Posterior cingulate gyrus (tissue), 11 donors: ENCODE data around the gene LRRC47.
"Not testable (repeated sequence)": the region's sequence is repeated elsewhere in the genome, so short reads cannot be mapped to it uniquely, and the experiment has no call there.

Source experiments
- DNase-seq, 10 donors: peaks; one replicate each; pipeline versions ENCODE4 v3.0.0 to v3.0.0-alpha.2; 2020 to 2021; ENCODE audit warnings: mixed read lengths in 3 of 10
- intact Hi-C: fragments of 100-400 bp; cut with DNase I; formaldehyde crosslinking; loops from one replicate; pipeline ENCODE4 v1.15.1; 2023

LRRC47 gene

GRCh38 chr1:3753656-3754454 lies 42.4 kb downstream of the LRRC47 start:
- peak in 1 of 10 donors; percentile 73 for DNase-seq
- intact Hi-C loops, result no loop called here

GRCh38 chr1:3752400-3752945 lies 43.8 kb downstream of the LRRC47 start, which contains the start of gene CCDC27:
Gene CCDC27 (plus strand): TSS chr1:3752450. CDS start chr1:3752482, 32 bp downstream.
- intact Hi-C loops, result no loop called here
- DNase-seq, result peak in 1 of 10 donors; percentile 45

GRCh38 chr1:3750741-3751140 lies 45.6 kb downstream of the LRRC47 start:
- intact Hi-C loops, result no loop called here

DNA sequence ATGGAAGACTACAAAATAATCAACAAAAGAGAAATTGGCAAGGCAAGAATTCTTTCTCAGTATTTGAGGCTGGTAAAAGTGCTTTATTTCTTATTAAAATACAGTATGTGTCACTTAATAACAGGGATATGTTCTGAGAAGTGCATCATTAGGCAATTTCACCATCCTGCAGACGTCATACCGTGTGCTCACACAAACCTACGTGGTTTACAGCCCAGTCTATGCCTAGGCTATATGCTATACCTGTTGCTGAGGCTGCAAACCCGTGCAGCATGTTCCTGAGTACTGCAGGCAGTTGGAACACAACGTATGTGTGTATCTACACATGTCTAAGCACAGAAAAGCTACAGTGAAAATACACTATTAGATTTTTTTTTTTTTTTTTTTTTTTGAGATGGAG lies 46.8 kb downstream of the LRRC47 start:
- intact Hi-C loops, result no loop called here
- no peak for DNase-seq

More at GRCh38 chr1:3750741-3751140, 45.6 kb downstream of the LRRC47 start:
- DNase-seq, result peak in 1 of 10 donors; percentile 21

DNA sequence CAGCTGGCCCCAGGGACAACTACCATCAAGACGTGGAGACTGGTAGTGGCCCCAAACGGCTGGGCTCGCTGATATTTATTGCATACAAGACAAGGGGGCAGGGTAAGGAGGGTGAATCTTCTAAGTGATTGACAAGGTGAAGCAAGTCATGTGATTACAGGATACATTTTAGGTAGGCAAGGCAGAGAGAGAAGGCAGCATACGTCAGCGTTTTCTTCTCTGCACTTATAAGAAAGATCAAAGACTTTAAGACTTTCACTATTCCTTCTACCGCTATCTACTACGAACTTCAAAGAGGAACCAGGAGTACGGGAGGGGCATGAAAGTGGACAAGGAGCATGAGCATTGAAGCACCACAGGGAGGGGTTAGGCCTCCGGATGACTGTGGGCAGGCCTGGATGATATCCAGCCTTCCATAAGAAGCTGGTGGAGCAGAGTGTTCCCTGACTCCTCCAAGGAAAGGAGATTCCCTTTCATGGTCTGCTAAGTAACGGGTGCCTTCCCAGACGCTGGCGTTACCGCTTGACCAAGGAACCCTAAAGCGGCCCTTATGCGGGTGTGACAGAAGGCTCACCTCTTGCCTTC lies 47.9 kb downstream of the LRRC47 start:
- intact Hi-C loops, result not testable (repeated sequence)
- DNase-seq, result peak in 1 of 10 donors; percentile 49

GRCh38 chr1:3747903-3748302 lies 48.4 kb downstream of the LRRC47 start:
- peak in 2 of 10 donors; percentile 47 to 57 for DNase-seq
- intact Hi-C loops, result no loop called here

DNA sequence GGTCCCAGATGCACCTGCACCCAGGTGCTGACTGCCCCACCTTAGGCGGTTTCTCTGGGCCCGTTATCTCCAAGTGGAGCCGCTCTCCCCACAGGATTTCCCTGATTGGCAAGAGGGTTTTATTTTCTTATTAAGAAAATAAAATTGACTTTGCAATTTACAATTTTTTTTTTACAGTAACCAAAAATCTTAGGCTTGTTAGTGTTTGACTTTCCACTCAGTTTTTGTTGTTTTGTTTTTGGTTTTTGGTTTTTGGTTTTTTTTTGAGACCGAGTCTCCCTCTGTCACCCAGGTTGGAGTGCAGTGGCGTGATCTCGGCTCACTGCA lies 48.8 kb downstream of the LRRC47 start:
- no peak for DNase-seq
- intact Hi-C loops, result no loop called here

GRCh38 chr1:3746830-3747521 lies 49.3 kb downstream of the LRRC47 start:
- DNase-seq, result peak; percentile 87 to 99 (median 92)
- intact Hi-C loops, result no loop called here

DNA sequence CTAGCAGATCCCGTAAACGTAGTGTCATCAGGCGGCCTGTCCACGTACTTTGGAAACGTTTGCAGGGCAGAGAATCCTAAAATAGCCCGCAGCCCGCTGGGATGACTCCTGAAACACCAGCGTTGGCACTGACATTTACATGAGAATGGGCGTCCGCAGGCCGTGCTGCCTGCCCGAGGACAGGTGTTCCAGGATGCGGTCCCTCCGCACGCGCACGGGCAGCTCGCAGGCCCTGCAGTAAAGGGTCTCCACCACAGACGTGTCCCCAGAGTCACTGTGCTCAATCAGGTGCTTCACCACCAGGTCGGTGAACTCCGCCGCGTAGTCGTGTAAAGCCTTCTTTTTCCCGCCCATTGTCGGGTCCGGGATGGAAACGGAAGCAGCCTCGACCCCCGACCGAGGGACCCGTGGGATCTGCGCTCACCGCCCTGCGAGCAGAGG lies 49.9 kb downstream of the LRRC47 start:
- peak in 2 of 10 donors; percentile 61 to 84 for DNase-seq
- intact Hi-C loops, result no loop called here

- peak in 5 of 10 donors; percentile 25 to 90 (median 51) for DNase-seq
Measured at GRCh38 chr1:3745590-3746381, 50.5 kb downstream of the LRRC47 start.

DNA sequence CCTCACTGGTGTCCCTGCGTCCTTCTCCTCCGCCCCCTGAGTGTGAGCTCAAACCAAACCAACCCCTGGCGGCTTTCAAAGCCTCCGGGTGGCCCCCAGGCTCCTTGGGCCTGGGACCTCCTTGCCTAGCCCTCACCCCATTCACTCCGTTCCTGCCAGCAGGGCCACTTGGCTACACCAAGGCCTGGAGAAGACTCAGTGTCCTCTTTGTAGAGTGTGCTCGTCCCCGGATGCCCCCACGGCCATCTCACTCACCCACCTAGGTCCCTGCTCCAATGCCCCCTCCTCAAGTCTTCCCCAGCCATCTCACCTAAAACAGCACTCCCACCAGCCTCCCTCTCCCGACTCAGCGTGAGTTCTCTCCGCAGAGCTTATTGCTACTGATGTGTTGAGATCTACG lies 51.2 kb downstream of the LRRC47 start:
- intact Hi-C loops, result no loop called here

More at GRCh38 chr1:3745590-3746381, 50.5 kb downstream of the LRRC47 start:
- intact Hi-C loops, result no loop called here

DNA sequence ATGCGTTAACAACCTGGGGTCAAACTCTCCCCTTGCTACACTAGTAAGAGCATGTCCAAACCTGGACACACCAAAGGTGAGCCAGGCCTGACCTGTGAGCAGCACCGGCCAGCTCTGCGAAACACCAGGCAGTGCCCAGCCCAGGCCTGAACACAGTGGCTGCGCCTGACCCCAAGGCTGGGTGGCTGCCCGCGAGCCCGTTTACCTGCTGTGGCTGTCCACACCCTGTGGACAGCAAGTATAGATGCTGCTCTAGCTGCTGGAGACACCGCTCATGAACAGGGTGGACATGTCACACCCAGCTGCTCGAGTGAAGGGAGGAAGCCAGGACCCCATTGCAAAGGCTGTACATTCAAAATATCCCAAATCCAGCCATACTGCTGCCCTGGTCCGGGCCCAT lies 51.7 kb downstream of the LRRC47 start:
- DNase-seq, result peak in 2 of 10 donors; percentile 33 to 70
- intact Hi-C loops, result no loop called here

More for the DNA sequence above, 51.2 kb downstream of the LRRC47 start:
- peak in 2 of 10 donors; percentile 33 for DNase-seq

DNA sequence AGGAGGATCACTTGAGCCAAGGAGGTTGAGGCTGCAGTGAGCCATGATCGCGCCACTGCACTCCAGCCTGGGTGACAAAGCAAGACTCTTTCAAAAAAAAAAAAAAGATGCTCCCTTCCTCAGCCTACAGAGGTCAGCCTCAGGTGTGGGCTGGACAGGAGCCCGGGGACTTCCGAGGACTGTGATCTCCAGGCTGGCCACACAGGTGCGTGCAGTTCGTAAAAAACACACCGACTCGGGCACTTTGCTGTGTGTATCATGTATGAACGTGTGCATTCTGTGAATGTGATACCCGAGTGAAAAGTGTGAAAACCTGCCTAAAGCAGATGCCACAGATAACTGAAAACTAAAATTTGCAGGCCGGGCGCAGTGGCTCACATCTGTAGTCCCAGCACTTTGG lies 52.5 kb downstream of the LRRC47 start:
- intact Hi-C loops, result no loop called here
- DNase-seq, result peak in 2 of 10 donors; percentile 52 to 63

DNA sequence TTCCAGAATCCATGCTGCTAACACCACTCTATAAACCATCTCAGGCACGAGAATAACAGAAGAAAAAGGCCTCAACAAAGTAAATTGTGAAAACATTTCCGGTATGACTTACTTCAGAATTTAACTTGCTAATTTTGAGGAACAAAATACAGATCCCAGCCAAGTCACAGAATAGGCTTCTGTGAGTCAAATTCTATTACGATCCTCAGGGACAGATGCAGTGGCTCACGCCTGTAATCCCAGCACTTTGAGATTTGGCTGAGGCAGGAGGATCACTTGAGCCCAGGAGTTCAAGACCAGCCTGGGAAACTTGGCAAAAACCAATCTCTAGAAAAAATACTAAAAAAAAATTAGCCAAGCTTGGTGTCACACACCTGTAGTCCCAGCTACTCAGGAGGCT lies 52.9 kb downstream of the LRRC47 start:
- intact Hi-C loops, result no loop called here
- peak in 1 of 10 donors; percentile 50 for DNase-seq

- peak in 3 of 10 donors; percentile 45 to 60 (median 50) for DNase-seq
- intact Hi-C loops, result no loop called here
Measured at GRCh38 chr1:3742439-3743298, 53.6 kb downstream of the LRRC47 start.

DNA sequence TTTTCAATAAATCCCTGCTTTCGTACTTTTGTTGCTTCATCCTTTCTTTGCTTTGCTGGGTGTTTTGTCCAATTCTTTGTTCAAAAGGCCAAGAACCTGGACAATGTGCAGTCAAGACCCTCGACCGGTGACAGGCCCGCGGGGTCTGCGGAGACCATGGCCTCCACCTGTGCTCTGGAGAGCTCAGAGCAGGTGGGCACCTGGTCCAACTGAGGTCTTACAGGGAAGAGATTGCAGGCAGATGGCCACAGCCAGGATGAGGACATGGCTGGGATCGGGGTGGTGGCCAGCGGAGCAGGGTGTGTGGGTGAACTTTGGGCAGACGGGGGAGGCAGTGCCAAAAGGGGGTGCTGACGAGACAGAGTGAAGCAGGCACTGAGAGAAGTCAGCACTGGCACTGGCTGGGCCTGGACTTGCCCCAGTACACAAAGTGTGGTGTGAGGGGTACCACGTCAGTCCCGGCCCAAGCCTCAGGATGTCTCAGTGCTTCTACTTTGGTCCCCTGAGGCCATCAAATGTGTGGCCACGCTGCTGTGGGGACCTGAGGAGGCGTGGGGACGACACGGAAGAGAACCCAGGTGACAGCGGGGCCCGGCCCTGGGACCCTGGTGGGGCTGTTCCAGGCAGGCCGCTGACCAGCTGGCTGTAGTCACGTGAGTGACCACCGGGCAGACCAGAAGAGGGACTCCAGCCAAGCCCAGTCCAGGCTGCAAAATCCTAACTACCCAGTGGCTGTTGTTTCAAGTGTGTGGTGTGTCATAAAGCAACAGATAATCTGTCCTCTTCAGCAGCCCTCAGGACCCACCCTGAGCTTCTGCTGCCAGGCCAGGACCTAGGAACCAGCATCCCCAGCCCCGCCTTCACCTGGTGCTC lies 54.5 kb downstream of the LRRC47 start:
- peak in 3 of 10 donors; percentile 45 to 76 (median 61) for DNase-seq
- intact Hi-C loops, result no loop called here

- intact Hi-C loops, result no loop called here
- DNase-seq, result peak in 3 of 10 donors; percentile 37 to 67 (median 55)
Measured at GRCh38 chr1:3740752-3741151, 55.5 kb downstream of the LRRC47 start.

DNA sequence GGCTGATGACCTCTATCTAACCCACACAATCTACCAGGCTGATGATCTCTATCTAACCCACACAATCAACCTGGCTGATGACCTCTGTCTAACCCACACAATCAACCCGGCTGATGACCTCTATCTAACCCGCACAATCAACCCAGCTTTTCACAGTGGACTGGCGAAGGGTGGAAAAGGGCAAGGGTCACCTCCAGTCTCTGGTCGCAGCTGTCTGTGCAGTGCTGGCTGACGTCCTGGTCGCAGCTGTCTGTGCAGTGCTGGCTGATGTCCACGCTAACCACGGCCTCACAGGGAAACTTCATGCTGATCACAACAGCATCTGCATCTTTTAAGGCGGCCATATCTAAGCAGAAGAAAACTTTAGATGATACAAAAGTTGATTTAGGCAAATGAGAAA lies 56.3 kb downstream of the LRRC47 start:
- DNase-seq, result peak in 3 of 10 donors; percentile 40 to 88 (median 71)
- intact Hi-C loops, result no loop called here
